Coronary artery (tissue), 2 donors: Measurements from ENCODE around the gene RPL12.

Source experiments
- DNase-seq: peaks from one replicate; pipeline ENCODE4 v3.0.0-alpha.2; 2017; ENCODE audit warnings: low spot score
- H3K27ac ChIP-seq, 2 donors: fragments of 200-600 bp; sonication (generic); one replicate each; pipeline ENCODE4 v1.5.1; 2016 to 2019
- H3K4me3 ChIP-seq: fragments of 200-600 bp; sonication (generic); 2 replicates; pipeline ENCODE4 v1.5.1; 2016; ENCODE audit warnings: mild to moderate bottlenecking, moderate library complexity
- TF ChIP-seq, protein P1 (sequence below): fragments of 200-600 bp; sonication (generic); IDR thresholded peaks from one replicate; pipeline ENCODE4 v1.5.1; 2019; ENCODE audit warnings: antibody characterized with exemption

The RPL12 gene

DNA sequence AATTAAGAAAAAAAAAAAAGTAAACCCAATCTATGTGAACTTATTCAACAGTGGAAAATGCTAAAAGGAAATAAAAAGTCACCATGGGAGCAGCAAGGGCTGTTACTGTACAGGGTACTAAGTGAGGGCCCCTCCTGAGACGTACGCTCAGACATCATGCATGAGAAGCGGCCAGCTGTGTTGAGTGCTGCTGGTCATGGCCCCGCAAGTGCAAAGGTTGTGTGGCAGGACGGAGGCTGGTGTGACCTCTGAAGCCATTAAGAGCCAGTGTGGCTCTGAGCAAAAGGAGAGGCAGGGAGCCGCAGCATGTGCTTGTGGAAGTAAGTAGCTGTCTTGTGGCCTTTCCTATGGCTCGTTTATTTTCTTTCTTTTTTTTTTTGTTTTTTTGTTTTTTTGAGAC, 30.1 kb downstream of the RPL12 start:
- no peak for DNase-seq
- H3K27ac ChIP-seq, result no peak overlapping the region
- TF ChIP-seq, protein P1, sequence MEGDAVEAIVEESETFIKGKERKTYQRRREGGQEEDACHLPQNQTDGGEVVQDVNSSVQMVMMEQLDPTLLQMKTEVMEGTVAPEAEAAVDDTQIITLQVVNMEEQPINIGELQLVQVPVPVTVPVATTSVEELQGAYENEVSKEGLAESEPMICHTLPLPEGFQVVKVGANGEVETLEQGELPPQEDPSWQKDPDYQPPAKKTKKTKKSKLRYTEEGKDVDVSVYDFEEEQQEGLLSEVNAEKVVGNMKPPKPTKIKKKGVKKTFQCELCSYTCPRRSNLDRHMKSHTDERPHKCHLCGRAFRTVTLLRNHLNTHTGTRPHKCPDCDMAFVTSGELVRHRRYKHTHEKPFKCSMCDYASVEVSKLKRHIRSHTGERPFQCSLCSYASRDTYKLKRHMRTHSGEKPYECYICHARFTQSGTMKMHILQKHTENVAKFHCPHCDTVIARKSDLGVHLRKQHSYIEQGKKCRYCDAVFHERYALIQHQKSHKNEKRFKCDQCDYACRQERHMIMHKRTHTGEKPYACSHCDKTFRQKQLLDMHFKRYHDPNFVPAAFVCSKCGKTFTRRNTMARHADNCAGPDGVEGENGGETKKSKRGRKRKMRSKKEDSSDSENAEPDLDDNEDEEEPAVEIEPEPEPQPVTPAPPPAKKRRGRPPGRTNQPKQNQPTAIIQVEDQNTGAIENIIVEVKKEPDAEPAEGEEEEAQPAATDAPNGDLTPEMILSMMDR, result no peak

DNA sequence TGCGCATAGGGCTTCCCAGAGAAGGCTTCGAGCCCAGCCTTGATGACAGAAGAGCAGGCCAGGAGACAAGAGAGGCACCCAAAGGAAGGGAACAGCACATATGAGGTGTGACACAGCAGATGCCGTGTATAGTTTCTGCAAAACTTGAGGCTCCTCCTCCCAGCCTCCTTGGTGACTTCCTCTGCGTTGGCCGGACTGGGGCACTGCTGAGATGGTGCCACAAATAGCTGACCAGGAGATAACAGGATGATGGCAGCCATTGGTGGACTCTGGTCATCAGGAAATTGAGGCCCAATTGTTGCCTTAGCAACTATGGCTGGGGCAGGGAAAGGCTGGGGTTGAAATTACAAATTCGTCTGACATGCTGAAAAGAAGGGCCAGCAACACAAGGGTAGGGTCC, 31.9 kb downstream of the RPL12 start:
- Histone ChIP-seq H3K4me3 (no peak overlapping the region), H3K27ac (no peak overlapping the region)
- TF ChIP-seq, protein P1, result no peak
- DNase-seq, result no peak

More for the DNA sequence above, 30.1 kb downstream of the RPL12 start:
- no peak overlapping the region for H3K4me3 ChIP-seq

DNA sequence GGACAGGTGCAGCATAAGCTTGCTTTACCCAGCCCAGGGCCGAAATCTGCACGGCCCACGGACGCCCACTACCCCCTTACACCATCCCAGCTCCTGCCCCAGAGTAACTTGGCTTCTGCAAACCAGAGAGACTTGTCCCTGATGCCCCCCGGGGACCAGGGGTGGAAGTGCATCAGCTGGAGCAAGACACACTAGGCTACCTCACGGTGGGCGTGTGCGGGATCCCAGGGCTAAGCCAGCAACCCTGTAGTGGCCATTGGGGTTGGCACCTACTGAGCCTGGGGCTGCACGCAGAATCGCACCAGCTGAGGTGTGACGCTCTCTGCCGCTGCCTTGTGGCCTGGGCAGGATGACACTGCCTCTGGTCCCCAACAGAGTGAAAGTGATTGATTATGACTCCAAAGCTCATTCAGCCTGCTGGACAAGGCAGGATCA, 33.2 kb downstream of the RPL12 start:
- DNase-seq, result no peak
- no peak overlapping the region for H3K4me3 ChIP-seq
- TF ChIP-seq, protein P1, result no peak
- no peak overlapping the region for H3K27ac ChIP-seq

DNA sequence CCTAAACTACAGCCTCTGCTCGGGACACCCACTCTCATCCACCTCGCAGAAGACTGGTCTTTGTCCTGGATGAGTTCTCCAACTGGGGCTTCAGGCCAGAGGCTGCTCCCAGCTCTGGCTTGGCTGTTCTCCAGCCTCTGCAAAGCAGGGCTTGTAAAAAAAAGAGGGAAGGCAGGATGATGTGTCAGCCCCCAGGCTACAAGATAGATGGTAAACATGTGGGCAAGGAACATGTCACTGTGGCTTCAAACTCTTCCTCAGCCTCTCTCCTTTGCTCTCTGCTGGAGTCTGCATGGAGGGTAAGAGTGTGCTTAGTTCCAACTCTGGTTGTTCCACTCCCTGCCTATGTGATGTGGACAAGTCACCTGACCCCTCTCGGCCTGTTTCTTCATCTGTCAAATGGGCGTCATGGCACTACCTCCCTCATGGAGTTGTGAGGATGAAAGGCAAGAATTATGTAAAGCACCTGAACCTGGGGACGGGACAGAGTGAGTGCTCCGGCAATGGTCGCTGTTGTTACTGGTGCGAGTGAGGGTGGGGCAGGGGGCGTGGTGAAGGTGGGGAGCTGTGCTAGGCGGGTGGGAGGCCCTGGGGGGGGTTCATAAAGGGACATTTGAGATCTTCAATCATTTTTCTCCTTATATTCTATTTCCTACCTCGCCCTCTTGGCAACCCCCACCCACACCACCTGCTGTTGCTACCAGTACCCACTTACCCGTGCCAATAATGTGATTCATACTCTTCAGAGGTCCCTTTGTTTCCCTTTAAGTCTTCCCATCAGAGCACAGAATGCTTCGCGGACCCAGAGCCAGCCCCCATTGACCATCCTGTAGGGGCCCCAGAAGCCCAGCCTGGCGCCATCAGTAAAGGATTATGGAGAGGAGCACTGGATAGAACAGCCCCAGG, 33.8 kb downstream of the RPL12 start:
- TF ChIP-seq, protein P1, result no peak
- Histone ChIP-seq H3K27ac (no peak overlapping the region), H3K4me3 (no peak overlapping the region)
- DNase-seq, result no peak

DNA sequence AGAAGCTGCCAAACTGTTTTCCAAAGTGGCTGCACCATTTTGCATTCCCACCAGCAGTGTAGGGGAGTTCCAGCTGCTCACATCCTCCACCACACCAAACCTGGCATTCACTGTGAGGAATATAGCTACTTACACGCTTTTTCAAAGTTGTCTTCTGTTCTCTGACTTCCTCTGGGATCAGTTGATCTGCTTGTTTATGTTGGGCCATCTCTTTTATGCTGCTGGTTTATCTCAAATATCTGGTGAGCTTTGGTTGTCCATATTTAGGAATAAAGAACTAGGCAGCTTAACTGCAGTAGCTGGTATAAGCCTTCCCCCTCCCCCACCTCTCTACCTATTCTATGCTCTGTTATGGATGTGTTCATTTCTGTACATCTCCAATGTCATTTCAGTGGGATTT, 35.5 kb downstream of the RPL12 start:
- DNase-seq, result no peak
- no peak overlapping the region for H3K27ac ChIP-seq
- TF ChIP-seq, protein P1, result no peak
- H3K4me3 ChIP-seq, result no peak overlapping the region

DNA sequence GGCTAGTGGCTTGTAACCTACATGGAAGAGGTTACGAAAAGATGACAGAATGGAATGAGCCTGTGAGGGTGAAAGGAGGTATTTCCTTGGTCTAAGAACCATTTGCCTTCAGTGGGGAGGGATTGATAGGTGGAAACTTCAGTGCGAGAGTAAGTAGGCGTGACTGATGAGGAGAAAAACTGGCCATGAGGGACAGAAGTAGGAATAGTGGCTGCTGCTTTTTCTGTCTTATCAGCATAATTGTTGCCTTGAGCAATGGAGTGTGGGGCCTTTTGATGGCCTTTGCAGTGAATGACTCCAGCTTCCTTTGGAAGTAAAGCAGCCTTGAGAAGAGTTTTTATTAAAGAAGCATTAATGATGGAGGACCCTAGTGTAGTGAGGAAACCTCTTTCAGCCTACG, 36.1 kb downstream of the RPL12 start:
- TF ChIP-seq, protein P1, result no peak
- DNase-seq, result no peak
- H3K27ac ChIP-seq, result no peak overlapping the region
- H3K4me3 ChIP-seq, result no peak overlapping the region

DNA sequence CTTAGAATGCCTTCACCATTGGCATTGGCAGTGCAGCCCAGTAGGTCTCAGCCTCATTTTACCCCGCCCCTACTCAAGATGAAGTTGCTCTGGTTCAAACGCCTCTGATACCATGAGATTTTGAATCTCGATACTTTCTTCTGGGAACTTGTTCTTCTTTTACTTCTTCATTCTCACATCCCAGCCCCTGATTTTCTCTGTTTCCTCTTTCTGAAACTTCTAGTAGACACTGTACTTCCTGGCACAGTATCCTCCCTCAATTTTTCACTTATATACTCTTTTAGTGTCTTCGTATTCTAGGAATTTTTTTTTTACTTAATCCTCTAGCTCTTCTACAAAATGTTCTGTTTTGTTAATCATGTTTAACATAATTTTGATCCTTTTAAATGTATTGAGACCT, 40.1 kb downstream of the RPL12 start:
- DNase-seq, result no peak
- peak overlapping the region in 1 of 2 donors; percentile 62 for H3K27ac ChIP-seq
- H3K4me3 ChIP-seq, result no peak overlapping the region
- TF ChIP-seq, protein P1, result no peak
